Activated CD4-positive, alpha-beta T cell treated with anti-CD3 and anti-CD28 coated beads, Interleukin-10, Interleukin-2, amounts not matched to agents 100 ng/mL and 50 ng/mL, durations not matched to agents 16 hours and 8 hours (primary cell): ENCODE data around the gene MAP3K5.

ENCODE experiments used
- DNase-seq: peaks from one replicate; pipeline ENCODE4 v3.0.0-alpha.2; 2020

The MAP3K5 gene

GRCh38 chr6:136672144-136672543, 120.1 kb downstream of the MAP3K5 start:
- no peak for DNase-seq

DNA sequence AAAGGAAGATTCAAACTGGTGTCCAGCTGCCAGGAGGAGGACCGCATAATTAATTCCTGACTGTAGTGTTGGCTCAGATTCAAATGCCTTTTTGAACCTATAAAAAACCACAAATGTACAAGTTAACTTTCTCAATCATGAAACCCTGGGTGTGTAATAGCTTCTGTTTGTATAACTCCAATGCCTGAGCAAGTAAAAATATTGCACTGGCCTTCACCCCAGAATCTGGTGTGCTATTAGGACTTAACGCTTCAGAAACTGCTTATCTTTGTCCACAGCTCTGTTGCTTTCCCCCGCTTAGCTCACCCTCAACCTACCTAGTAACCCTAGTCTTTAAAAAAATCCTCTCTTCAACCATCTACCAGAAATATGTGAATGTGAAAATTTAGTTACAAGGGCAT, 123.0 kb downstream of the MAP3K5 start:
- no peak for DNase-seq

- DNase-seq, result no peak
Measured at GRCh38 chr6:136668571-136668970, 123.7 kb downstream of the MAP3K5 start.

DNA sequence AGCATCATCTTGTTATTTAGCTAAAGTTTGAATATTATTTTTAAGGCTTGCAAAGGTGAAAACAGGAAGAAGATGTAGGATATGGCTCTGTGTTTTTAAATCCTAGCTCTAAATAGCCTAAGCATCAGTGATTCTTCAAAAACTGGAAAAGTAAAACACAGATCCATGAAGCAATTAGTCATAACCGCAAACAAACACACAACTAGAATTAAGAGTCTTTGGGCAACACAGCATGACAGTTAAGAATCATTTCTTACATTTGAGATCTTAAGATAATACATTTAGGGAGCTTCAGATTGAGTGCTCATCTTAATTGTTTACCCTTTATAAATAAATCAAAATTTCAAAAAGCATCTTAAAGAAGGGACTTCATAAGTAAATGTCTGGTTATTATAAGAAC, 126.2 kb downstream of the MAP3K5 start:
- no peak for DNase-seq

- no peak for DNase-seq
Measured at GRCh38 chr6:136662347-136663237, 129.7 kb downstream of the MAP3K5 start.

DNA sequence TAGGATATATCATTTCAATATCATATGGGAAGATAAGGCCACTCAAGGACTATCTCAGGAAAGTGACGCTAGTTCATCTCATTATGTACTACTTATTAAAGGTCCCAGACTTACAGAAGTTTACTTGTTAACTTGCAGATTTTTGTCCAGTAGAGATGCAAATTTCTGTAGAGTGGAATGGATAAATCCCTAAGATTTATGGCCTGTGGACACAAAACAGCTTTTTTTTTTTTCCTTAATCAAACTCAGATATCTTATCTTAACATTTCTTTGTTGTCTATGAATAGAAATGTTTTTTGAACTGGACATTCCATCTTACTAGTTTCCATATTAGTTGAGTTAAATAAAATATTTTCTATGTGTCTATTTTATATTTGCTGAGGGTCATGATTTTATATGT, 131.6 kb downstream of the MAP3K5 start:
- no peak for DNase-seq

DNA sequence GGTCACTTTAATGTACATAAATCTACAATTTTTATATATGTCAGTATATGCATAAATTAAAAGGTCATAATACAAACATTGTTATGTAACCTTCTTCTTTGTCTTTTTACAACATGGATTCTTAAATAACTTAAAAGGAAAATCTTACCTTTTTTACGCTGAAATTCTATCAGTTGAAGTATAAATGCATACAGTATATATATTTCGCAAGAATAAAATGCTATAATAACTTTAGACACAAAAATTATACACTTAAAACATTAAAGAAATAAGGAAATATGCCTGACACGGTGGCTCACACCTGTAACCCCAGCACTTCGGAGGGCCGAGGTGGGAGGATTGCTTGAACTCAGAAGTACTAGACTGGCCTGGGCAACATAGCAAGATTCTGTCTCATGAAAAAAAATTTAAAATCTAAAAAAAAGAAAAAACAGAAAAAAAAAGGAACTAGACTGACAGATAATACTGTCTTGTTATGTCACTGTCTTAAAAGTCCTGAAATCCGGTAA, 132.2 kb downstream of the MAP3K5 start:
- no peak for DNase-seq

GRCh38 chr6:136658711-136659110, 133.6 kb downstream of the MAP3K5 start:
- no peak for DNase-seq

GRCh38 chr6:136657666-136658065, 134.6 kb downstream of the MAP3K5 start:
- no peak for DNase-seq

DNA sequence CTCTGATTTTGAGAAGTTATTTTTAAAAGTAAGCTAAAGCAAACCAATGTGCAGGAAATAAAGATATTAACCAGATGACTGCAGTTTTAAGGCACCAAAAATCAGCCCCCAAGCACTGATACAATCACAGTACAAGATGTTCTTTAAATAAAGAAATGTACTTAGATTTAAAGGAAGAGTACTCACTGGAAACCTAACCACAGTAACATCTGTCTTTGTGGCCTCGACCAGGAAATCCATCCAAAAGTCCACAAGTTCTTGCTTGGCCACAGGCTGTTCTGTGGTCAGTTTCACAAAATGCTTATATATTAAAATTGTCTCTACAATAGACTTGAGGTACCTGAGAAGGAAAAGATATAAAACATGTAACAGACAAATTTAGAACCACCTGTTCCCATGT, 136.2 kb downstream of the MAP3K5 start:
- no peak for DNase-seq

DNA sequence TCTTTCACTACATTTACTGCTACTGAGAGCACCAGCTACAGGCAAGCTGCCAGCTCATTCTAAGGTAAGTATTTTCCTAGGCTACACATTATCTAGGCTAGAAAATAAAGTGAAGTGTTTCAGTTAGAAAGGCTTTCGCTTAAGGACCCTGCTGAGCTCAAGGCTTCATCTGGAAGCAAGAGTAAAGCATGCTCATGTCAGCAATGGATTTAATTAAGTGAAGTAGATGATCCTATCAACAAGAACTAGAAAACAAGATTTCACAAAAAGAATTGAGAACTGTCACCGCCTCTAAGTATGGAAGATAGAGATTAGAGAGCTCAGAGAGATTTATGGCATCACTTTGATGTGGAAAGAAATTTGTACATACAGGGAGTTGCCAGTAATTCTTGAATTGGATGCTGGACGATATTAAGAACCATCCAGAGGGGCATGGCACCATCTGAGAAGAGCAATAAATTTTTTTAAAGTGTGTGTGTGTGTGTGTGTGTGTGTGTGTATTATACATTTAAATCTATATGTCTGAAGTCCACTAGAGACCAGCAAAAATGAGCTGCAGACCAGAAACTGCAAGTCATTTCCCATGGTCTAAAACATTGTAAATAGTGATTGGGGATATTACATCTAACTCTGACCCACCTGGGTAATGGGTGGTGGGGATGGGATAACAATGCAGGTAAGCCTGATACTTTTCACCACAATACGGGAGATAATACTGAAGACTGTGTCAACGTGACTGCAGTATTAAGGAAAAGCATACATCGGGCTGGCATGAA, 136.8 kb downstream of the MAP3K5 start:
- DNase-seq, result no peak

GRCh38 chr6:136654086-136654485, 138.2 kb downstream of the MAP3K5 start:
- no peak for DNase-seq

- no peak for DNase-seq
Measured at GRCh38 chr6:136652656-136653055, 139.6 kb downstream of the MAP3K5 start.

DNA sequence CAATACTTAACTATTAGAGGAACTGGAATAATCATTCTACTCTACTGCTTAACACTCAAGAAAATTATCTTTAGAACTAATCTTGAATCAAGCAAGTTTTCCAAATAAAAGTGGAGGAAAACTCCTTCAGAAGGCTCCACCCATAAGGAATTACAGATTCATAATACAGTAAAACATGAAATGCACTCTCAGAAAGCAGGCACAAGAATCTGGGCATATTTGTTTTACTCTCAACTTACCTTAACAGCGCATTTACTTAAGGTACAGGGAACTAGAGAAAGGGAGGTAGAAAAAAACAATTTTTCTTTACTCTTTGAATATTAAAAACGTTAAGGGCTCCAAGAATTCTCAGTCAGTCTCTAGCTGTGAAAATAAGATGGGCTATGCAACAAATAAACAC, 140.3 kb downstream of the MAP3K5 start:
- no peak for DNase-seq

GRCh38 chr6:136647363-136647852, 144.9 kb downstream of the MAP3K5 start:
- peak; percentile 73 for DNase-seq

- no peak for DNase-seq
Measured at GRCh38 chr6:136646377-136646776, 145.9 kb downstream of the MAP3K5 start.

GRCh38 chr6:136644597-136644952, 147.7 kb downstream of the MAP3K5 start:
- DNase-seq, result no peak

DNA sequence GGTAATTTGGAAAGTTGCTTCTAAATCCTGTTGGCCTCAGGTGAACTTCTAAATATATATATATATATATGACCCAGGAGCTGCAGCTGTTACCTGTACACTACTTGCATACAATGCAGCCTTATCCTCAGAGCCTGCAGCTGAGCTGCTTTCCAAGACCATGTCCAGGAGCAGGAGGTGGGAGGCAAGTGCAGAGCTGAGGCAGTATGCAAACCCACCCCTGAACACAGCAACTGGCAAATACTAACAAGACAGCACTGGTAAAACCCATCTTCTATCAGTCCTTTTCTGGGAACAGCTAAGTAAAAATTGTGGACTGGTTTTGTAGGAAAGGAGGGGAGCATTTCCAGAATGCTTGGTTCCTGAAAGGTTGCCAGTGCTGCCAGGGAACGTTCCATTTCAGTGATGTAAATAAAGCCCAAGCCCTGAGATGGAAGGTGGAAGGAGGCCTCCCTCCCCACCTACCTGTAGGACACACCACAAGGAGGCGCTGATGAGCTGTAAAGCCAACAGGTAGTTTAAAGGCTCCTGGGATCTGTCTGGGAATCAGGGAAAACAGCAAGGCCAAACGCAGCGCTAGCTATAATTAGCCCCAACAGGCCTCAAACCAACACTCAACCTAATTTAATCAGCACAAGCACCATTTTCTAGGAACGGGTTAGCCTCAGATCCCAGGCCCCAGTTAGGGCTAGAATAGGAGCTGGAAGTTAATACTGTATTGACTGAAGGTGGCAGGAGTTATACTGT, 148.3 kb downstream of the MAP3K5 start:
- peak; percentile 77 for DNase-seq

- DNase-seq, result no peak
Measured at GRCh38 chr6:136641873-136642465, 150.3 kb downstream of the MAP3K5 start.

- DNase-seq, result no peak
Measured at GRCh38 chr6:136641166-136641565, 151.1 kb downstream of the MAP3K5 start.

DNA sequence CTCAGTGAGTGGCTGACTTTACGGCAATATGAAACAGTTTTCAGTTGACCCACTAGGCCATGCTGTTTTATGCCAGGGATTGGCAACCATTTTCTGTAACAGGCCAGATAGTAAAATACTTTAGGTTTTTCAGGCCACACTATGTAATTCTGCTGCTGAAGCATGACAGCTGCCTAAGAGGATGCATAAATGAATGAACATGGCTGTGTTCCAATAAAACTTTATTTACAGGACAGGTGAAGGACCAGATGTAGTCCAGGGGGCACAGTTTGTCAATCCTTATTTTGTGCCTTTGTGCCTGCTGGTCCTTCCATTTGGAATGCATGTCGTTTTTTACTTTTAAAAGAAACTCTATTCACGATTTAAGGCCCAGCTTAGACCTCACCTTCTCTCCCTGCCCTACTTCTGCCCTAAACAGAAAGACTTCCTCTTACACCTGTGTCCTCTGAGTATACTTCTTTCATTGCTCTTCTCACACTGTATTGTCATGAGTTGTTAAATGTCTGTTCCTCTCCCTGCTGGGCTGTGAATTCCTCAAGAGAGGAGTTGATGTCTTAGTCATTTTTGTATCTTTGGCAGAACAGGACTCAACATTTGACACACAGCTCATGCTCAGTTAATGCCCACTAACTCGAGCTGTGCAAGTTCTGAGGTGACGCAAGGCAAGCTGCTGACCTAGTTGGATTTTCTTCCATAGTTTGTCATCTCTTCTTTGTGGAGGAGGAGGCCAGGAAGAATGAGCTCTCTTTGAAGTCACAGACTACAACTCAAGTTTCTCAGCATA, 152.0 kb downstream of the MAP3K5 start:
- no peak for DNase-seq

DNA sequence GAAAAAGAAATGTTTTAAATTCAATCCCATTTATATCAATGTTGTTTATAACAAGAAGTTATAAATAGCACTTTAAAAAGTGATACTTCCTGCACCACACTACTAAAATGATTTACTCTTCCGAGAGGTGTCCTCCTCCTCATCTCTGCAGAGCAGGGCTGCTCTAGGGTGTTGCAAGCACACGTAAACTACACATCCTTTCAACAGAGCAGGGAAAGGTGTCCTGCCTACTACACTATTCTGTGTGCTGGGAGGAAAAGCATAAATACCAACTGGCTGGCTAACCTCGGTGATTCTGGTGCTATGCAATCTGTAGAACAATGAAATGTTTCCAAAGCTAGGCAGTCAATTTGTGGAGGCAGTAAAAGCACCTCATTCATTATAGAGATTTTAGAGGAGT, 152.6 kb downstream of the MAP3K5 start:
- no peak for DNase-seq
